Esophagus squamous epithelium (tissue), 4 donors: ENCODE measurements around the gene PRM2.

ENCODE experiments used
- POLR2A ChIP-seq, 4 donors: fragments of 450-650 bp; IDR thresholded peaks; one replicate each; pipeline ENCODE4 v1.6.1; 2017; ENCODE audit warnings: antibody characterized with exemption in 4 of 4, mild to moderate bottlenecking in 4 of 4, moderate library complexity in 3 of 4
- TF ChIP-seq, protein P1 (sequence below), 6 experiments: fragments of 450-650 bp in 4 of 6; fragments of 200-600 bp in 2 of 6; sonication (generic) in 2 of 6; IDR thresholded peaks; one replicate each; pipeline ENCODE4 v1.5.1; 2016 to 2019; ENCODE audit warnings: antibody characterized with exemption in 6 of 6, mild to moderate bottlenecking in 4 of 6, moderate library complexity in 4 of 6

DNA sequence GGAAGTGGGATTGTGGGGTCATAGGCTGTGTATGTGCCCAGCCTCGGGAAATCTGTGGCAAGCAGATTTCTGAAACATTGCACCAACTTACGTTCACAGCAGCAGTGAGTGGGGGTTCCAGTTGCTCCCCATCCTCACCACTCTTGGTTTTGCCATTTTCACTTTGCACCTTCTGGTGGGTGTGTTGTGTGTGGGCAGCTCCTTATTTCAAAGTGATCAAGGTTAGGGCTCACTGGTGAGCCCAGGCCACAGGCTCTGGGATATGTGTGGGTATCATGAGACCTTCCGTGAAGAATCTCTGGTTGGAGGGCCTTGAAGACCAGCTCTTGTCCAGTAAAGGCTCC lies 34.3 kb upstream of the PRM2 start:
- TF ChIP-seq, protein P1, sequence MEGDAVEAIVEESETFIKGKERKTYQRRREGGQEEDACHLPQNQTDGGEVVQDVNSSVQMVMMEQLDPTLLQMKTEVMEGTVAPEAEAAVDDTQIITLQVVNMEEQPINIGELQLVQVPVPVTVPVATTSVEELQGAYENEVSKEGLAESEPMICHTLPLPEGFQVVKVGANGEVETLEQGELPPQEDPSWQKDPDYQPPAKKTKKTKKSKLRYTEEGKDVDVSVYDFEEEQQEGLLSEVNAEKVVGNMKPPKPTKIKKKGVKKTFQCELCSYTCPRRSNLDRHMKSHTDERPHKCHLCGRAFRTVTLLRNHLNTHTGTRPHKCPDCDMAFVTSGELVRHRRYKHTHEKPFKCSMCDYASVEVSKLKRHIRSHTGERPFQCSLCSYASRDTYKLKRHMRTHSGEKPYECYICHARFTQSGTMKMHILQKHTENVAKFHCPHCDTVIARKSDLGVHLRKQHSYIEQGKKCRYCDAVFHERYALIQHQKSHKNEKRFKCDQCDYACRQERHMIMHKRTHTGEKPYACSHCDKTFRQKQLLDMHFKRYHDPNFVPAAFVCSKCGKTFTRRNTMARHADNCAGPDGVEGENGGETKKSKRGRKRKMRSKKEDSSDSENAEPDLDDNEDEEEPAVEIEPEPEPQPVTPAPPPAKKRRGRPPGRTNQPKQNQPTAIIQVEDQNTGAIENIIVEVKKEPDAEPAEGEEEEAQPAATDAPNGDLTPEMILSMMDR (IDR thresholded peaks at IDR 0.05): no peak
- no peak for TF ChIP-seq POLR2A (IDR thresholded peaks at IDR 0.05)
